ENCODE data around the gene KRTAP12-4.

The KRTAP12-4 gene

GRCh38 chr21:44625756-44626155, 28.7 kb downstream of the KRTAP12-4 start:
- H3K27me3 ChIP-seq (ENCODE audit: control insufficient read depth in 1 of 2, insufficient read depth in 2 of 2, low read length in 2 of 2) = peaks cover 0 to 21% of the 10 kb centered on the region in 2 donors
- H3K4me1 ChIP-seq (ENCODE audit: insufficient read depth, low read length) = no peaks in the 10 kb centered on the region
- H3K9ac ChIP-seq (ENCODE audit: low read length) = no peak overlapping the region
- H3K9me3 ChIP-seq (ENCODE audit: low read length) = no peaks in the 10 kb centered on the region
- no peaks in the 10 kb centered on the region for H3K36me3 ChIP-seq (ENCODE audit: insufficient read depth, low read length)
- H3K27ac ChIP-seq (ENCODE audit: low read depth, low read length) = no peak overlapping the region
- H3K4me3 ChIP-seq (ENCODE audit: low read depth in 1 of 2, low read length in 2 of 2) = no peak overlapping the region

- H3K4me3 ChIP-seq (ENCODE audit: low read depth in 1 of 2, low read length in 2 of 2) = no peak overlapping the region
- H3K9me3 ChIP-seq (ENCODE audit: low read length) = no peaks in the 10 kb centered on the region
- H3K36me3 ChIP-seq (ENCODE audit: insufficient read depth, low read length) = no peaks in the 10 kb centered on the region
- H3K27me3 ChIP-seq (ENCODE audit: control insufficient read depth in 1 of 2, insufficient read depth in 2 of 2, low read length in 2 of 2) = peaks cover 0 to 14% of the 10 kb centered on the region in 2 donors
- no peak overlapping the region for H3K9ac ChIP-seq (ENCODE audit: low read length)
- no peaks in the 10 kb centered on the region for H3K4me1 ChIP-seq (ENCODE audit: insufficient read depth, low read length)
- H3K27ac ChIP-seq (ENCODE audit: low read depth, low read length) = no peak overlapping the region
Measured at GRCh38 chr21:44623575-44623974, 30.9 kb downstream of the KRTAP12-4 start.

GRCh38 chr21:44619886-44620285, 34.6 kb downstream of the KRTAP12-4 start:
- H3K4me3 ChIP-seq (ENCODE audit: low read depth in 1 of 2, low read length in 2 of 2) = no peak overlapping the region
- H3K9me3 ChIP-seq (ENCODE audit: low read length) = no peaks in the 10 kb centered on the region
- H3K9ac ChIP-seq (ENCODE audit: low read length) = no peak overlapping the region
- H3K27ac ChIP-seq (ENCODE audit: low read depth, low read length) = no peak overlapping the region
- peaks cover 0 to 7% of the 10 kb centered on the region in 2 donors for H3K27me3 ChIP-seq (ENCODE audit: control insufficient read depth in 1 of 2, insufficient read depth in 2 of 2, low read length in 2 of 2)
- H3K4me1 ChIP-seq (ENCODE audit: insufficient read depth, low read length) = no peaks in the 10 kb centered on the region
- H3K36me3 ChIP-seq (ENCODE audit: insufficient read depth, low read length) = no peaks in the 10 kb centered on the region

- no peaks in the 10 kb centered on the region for H3K36me3 ChIP-seq (ENCODE audit: insufficient read depth, low read length)
- no peaks in the 10 kb centered on the region for H3K4me1 ChIP-seq (ENCODE audit: insufficient read depth, low read length)
- no peaks in the 10 kb centered on the region for H3K9me3 ChIP-seq (ENCODE audit: low read length)
- H3K4me3 ChIP-seq (ENCODE audit: low read depth in 1 of 2, low read length in 2 of 2) = no peak overlapping the region
- H3K27me3 ChIP-seq (ENCODE audit: control insufficient read depth in 1 of 2, insufficient read depth in 2 of 2, low read length in 2 of 2) = peaks cover 0 to 9% of the 10 kb centered on the region in 2 donors
- H3K27ac ChIP-seq (ENCODE audit: low read depth, low read length) = no peak overlapping the region
- no peak overlapping the region for H3K9ac ChIP-seq (ENCODE audit: low read length)
Measured at GRCh38 chr21:44618909-44619308, 35.5 kb downstream of the KRTAP12-4 start.

- H3K9me3 ChIP-seq (ENCODE audit: low read length) = no peaks in the 10 kb centered on the region
- no peaks in the 10 kb centered on the region for H3K4me1 ChIP-seq (ENCODE audit: insufficient read depth, low read length)
- H3K9ac ChIP-seq (ENCODE audit: low read length) = no peak overlapping the region
- H3K27me3 ChIP-seq (ENCODE audit: control insufficient read depth in 1 of 2, insufficient read depth in 2 of 2, low read length in 2 of 2) = peaks cover 0 to 13% of the 10 kb centered on the region in 2 donors
- H3K27ac ChIP-seq (ENCODE audit: low read depth, low read length) = no peak overlapping the region
- no peak overlapping the region for H3K4me3 ChIP-seq (ENCODE audit: low read depth in 1 of 2, low read length in 2 of 2)
- H3K36me3 ChIP-seq (ENCODE audit: insufficient read depth, low read length) = no peaks in the 10 kb centered on the region
Measured at GRCh38 chr21:44618504-44618903, 36.0 kb downstream of the KRTAP12-4 start.

GRCh38 chr21:44617071-44617501, 37.4 kb downstream of the KRTAP12-4 start:
- no peak overlapping the region for H3K4me3 ChIP-seq (ENCODE audit: low read depth in 1 of 2, low read length in 2 of 2)
- H3K27me3 ChIP-seq (ENCODE audit: control insufficient read depth in 1 of 2, insufficient read depth in 2 of 2, low read length in 2 of 2) = peaks cover 0 to 16% of the 10 kb centered on the region in 2 donors
- H3K4me1 ChIP-seq (ENCODE audit: insufficient read depth, low read length) = no peaks in the 10 kb centered on the region
- H3K36me3 ChIP-seq (ENCODE audit: insufficient read depth, low read length) = no peaks in the 10 kb centered on the region
- H3K9ac ChIP-seq (ENCODE audit: low read length) = no peak overlapping the region
- H3K27ac ChIP-seq (ENCODE audit: low read depth, low read length) = no peak overlapping the region
- no peaks in the 10 kb centered on the region for H3K9me3 ChIP-seq (ENCODE audit: low read length)

- no peak overlapping the region for H3K4me3 ChIP-seq (ENCODE audit: low read depth in 1 of 2, low read length in 2 of 2)
Measured at GRCh38 chr21:44616591-44616926, 37.9 kb downstream of the KRTAP12-4 start.

GRCh38 chr21:44615911-44616590, 38.4 kb downstream of the KRTAP12-4 start:
- no peak overlapping the region for H3K27ac ChIP-seq (ENCODE audit: low read depth, low read length)
- H3K4me3 ChIP-seq (ENCODE audit: low read depth in 1 of 2, low read length in 2 of 2) = no peak overlapping the region
- H3K9ac ChIP-seq (ENCODE audit: low read length) = no peak overlapping the region
- H3K36me3 ChIP-seq (ENCODE audit: insufficient read depth, low read length) = no peaks in the 10 kb centered on the region
- no peaks in the 10 kb centered on the region for H3K9me3 ChIP-seq (ENCODE audit: low read length)
- no peaks in the 10 kb centered on the region for H3K4me1 ChIP-seq (ENCODE audit: insufficient read depth, low read length)
- peaks cover 0 to 16% of the 10 kb centered on the region in 2 donors for H3K27me3 ChIP-seq (ENCODE audit: control insufficient read depth in 1 of 2, insufficient read depth in 2 of 2, low read length in 2 of 2)

More at GRCh38 chr21:44616591-44616926, 37.9 kb downstream of the KRTAP12-4 start:
- Histone ChIP-seq H3K9ac (ENCODE audit: low read length) (no peak overlapping the region), H3K27ac (ENCODE audit: low read depth, low read length) (no peak overlapping the region), H3K4me1 (ENCODE audit: insufficient read depth, low read length) (no peaks in the 10 kb centered on the region), H3K9me3 (ENCODE audit: low read length) (no peaks in the 10 kb centered on the region), H3K27me3 (ENCODE audit: control insufficient read depth in 1 of 2, insufficient read depth in 2 of 2, low read length in 2 of 2) (peaks cover 0 to 16% of the 10 kb centered on the region in 2 donors), H3K36me3 (ENCODE audit: insufficient read depth, low read length) (no peaks in the 10 kb centered on the region)

GRCh38 chr21:44615466-44615865, 39.0 kb downstream of the KRTAP12-4 start:
- H3K36me3 ChIP-seq (ENCODE audit: insufficient read depth, low read length) = no peaks in the 10 kb centered on the region
- H3K27me3 ChIP-seq (ENCODE audit: control insufficient read depth in 1 of 2, insufficient read depth in 2 of 2, low read length in 2 of 2) = peaks cover 0 to 16% of the 10 kb centered on the region in 2 donors
- H3K4me3 ChIP-seq (ENCODE audit: low read depth in 1 of 2, low read length in 2 of 2) = no peak overlapping the region
- no peaks in the 10 kb centered on the region for H3K4me1 ChIP-seq (ENCODE audit: insufficient read depth, low read length)
- H3K9ac ChIP-seq (ENCODE audit: low read length) = no peak overlapping the region
- H3K27ac ChIP-seq (ENCODE audit: low read depth, low read length) = no peak overlapping the region
- H3K9me3 ChIP-seq (ENCODE audit: low read length) = no peaks in the 10 kb centered on the region

GRCh38 chr21:44614961-44615391, 39.5 kb downstream of the KRTAP12-4 start:
- H3K36me3 ChIP-seq (ENCODE audit: insufficient read depth, low read length) = no peaks in the 10 kb centered on the region
- no peak overlapping the region for H3K27ac ChIP-seq (ENCODE audit: low read depth, low read length)
- no peaks in the 10 kb centered on the region for H3K9me3 ChIP-seq (ENCODE audit: low read length)
- H3K4me3 ChIP-seq (ENCODE audit: low read depth in 1 of 2, low read length in 2 of 2) = no peak overlapping the region
- peaks cover 0 to 16% of the 10 kb centered on the region in 2 donors for H3K27me3 ChIP-seq (ENCODE audit: control insufficient read depth in 1 of 2, insufficient read depth in 2 of 2, low read length in 2 of 2)
- H3K4me1 ChIP-seq (ENCODE audit: insufficient read depth, low read length) = no peaks in the 10 kb centered on the region
- H3K9ac ChIP-seq (ENCODE audit: low read length) = no peak overlapping the region

- no peaks in the 10 kb centered on the region for H3K36me3 ChIP-seq (ENCODE audit: insufficient read depth, low read length)
- no peaks in the 10 kb centered on the region for H3K9me3 ChIP-seq (ENCODE audit: low read length)
- no peaks in the 10 kb centered on the region for H3K4me1 ChIP-seq (ENCODE audit: insufficient read depth, low read length)
- H3K27ac ChIP-seq (ENCODE audit: low read depth, low read length) = no peak overlapping the region
- H3K4me3 ChIP-seq (ENCODE audit: low read depth in 1 of 2, low read length in 2 of 2) = no peak overlapping the region
- no peak overlapping the region for H3K9ac ChIP-seq (ENCODE audit: low read length)
- peaks cover 0 to 16% of the 10 kb centered on the region in 2 donors for H3K27me3 ChIP-seq (ENCODE audit: control insufficient read depth in 1 of 2, insufficient read depth in 2 of 2, low read length in 2 of 2)
Measured at GRCh38 chr21:44614161-44614631, 40.3 kb downstream of the KRTAP12-4 start.
